OCI-LY3 (cell line): ENCODE results near the gene MYO5B.
A peak's percentile ranks its signal among the peaks of the same experiment; 100 is the strongest.

Experiments used
- H2AFZ ChIP-seq: fragments of 200-600, 300-600 bp; shearing (Covaris generic); 2 replicates; pipeline ENCODE4 v1.6.0; 2014; ENCODE audit warnings: antibody characterized with exemption, low read depth, low read length
- H3K27ac ChIP-seq: fragments of 200-600, 300-600 bp; sonication (generic); 2 replicates; pipeline ENCODE4 v1.5.1; 2014; ENCODE audit warnings: mild to moderate bottlenecking, low read length, moderate library complexity, mixed read lengths
- H3K27me3 ChIP-seq: fragments of 200-600, 300-600 bp; sonication (generic); 2 replicates; pipeline ENCODE4 v1.6.1; 2014; ENCODE audit warnings: low read depth, low read length, mixed read lengths
- H3K36me3 ChIP-seq: fragments of 200-600, 300-600 bp; sonication (generic); replicated peaks from 2 replicates; pipeline ENCODE3; 2014; ENCODE audit warnings: low read depth, low read length, mixed read lengths
- H3K4me1 ChIP-seq: fragments of 300-600, 200-600 bp; sonication (generic); 2 replicates; pipeline ENCODE4 v1.6.1; 2014; ENCODE audit warnings: low read length, mixed read lengths
- H3K4me2 ChIP-seq: fragments of 200-600, 300-600 bp; sonication (generic); 2 replicates; pipeline ENCODE4 v1.6.1; 2014; ENCODE audit warnings: low read length, mixed read lengths
- H3K4me3 ChIP-seq: fragments of 300-600, 200-600 bp; sonication (generic); 2 replicates; pipeline ENCODE4 v1.5.1; 2014; ENCODE audit warnings: antibody characterized with exemption, mild to moderate bottlenecking, low read length, moderate library complexity
- H3K79me2 ChIP-seq: fragments of 300-600, 200-600 bp; shearing (Covaris generic); 2 replicates; pipeline ENCODE4 v1.6.1; 2014; ENCODE audit warnings: mild to moderate bottlenecking, low read length, mixed read lengths
- H3K9ac ChIP-seq: fragments of 300-600, 200-600 bp; shearing (Covaris generic); 2 replicates; pipeline ENCODE4 v1.6.0; 2014; ENCODE audit warnings: mild to moderate bottlenecking, low read length, moderate library complexity
- H3K9me3 ChIP-seq: fragments of 200-600, 300-600 bp; shearing (Covaris generic); 2 replicates; pipeline ENCODE4 v1.6.1; 2014; ENCODE audit warnings: low read length, mixed read lengths; ENCODE audit not compliant: insufficient read depth
- H4K20me1 ChIP-seq: fragments of 200-600, 300-600 bp; sonication (generic); 2 replicates; pipeline ENCODE4 v1.6.1; 2016; ENCODE audit warnings: low read length, mixed read lengths; ENCODE audit not compliant: insufficient read depth
- EZH2phosphoT487 ChIP-seq: fragments of 200-600 bp; shearing (Covaris generic); IDR thresholded peaks from 2 replicates; pipeline ENCODE4 v1.6.1; 2018; ENCODE audit warnings: antibody characterized with exemption, mixed run types, low read depth
- TF ChIP-seq, protein P1 (sequence below): fragments of 200-600, 300-600 bp; sonication (generic); IDR thresholded peaks from 2 replicates; pipeline ENCODE4 v1.5.1; 2014; ENCODE audit warnings: antibody characterized with exemption, low read length, low read depth

Gene MYO5B

DNA sequence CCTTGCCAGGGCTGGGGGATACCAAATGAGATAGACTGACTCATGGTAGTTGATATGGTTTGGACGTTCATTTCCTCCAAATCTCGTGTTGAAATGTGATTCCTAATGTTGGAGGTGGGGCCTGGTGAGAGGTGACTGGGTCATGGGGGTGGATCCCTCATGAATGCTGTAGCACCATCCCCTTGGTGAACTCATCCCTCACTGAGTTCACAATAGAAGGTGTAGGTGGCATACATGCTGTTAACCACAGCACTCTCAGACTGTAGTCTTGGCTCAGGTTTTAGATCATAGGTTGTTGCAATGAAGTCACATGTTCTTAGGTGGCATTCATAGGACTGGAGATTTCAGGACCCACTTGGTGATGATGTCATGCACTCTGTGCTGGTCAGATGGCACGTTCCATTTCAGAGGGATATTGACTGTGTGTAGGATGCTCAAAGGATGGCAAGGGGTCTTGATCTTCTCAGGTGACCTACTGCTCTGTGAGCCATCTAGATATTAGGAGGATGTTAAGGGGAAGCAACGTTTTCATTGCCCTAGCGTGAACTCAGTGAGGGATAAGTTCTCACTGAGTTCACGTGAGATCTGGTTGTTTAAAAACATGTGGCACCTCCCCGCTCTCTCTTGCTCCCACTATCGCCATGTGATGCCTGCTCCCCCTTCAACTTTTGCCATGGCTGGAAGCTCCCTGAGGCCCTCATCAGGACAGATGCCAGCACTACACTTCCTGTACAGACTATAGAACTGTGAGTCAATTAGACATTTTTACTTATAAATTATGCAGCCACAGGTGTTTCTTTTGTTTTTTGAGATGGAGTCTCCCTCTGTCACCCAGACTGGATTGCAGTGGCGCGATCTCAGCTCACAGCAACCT is 307.8 kb downstream of the MYO5B start:
- Histone ChIP-seq H3K79me2 (no peaks in the 10 kb centered on the region), H3K4me2 (no peak overlapping the region), H3K27ac (no peak overlapping the region), H3K4me1 (no peaks in the 10 kb centered on the region), H3K9ac (no peak overlapping the region), H2AFZ (no peak overlapping the region), H3K27me3 (peaks cover 46% of the 10 kb centered on the region), H3K9me3 (no peaks in the 10 kb centered on the region), H3K36me3 (no peaks in the 10 kb centered on the region), H4K20me1 (no peaks in the 10 kb centered on the region), H3K4me3 (no peak overlapping the region)
- no peak for TF ChIP-seq EZH2phosphoT487
- TF ChIP-seq, protein P1, sequence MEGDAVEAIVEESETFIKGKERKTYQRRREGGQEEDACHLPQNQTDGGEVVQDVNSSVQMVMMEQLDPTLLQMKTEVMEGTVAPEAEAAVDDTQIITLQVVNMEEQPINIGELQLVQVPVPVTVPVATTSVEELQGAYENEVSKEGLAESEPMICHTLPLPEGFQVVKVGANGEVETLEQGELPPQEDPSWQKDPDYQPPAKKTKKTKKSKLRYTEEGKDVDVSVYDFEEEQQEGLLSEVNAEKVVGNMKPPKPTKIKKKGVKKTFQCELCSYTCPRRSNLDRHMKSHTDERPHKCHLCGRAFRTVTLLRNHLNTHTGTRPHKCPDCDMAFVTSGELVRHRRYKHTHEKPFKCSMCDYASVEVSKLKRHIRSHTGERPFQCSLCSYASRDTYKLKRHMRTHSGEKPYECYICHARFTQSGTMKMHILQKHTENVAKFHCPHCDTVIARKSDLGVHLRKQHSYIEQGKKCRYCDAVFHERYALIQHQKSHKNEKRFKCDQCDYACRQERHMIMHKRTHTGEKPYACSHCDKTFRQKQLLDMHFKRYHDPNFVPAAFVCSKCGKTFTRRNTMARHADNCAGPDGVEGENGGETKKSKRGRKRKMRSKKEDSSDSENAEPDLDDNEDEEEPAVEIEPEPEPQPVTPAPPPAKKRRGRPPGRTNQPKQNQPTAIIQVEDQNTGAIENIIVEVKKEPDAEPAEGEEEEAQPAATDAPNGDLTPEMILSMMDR = peak; percentile 39

DNA sequence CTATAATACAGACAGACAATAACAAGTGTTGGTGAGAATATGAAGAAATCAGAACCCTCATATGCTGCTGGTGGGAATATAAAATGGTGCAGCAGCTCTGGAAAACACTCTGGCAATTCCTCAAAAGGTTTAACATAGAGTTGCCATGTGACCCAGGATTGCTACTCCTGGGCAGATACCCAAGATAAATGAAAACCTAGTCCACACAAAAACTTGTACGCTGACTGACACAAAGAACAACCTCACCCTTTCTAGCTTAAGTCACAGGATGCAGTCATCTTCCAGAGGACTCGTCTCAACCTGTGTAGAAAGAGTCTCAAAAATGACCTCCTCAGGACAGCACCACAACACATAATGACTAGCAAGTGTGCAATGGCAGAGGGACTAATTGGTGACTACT is 310.0 kb downstream of the MYO5B start:
- H4K20me1 ChIP-seq = no peaks in the 10 kb centered on the region

DNA sequence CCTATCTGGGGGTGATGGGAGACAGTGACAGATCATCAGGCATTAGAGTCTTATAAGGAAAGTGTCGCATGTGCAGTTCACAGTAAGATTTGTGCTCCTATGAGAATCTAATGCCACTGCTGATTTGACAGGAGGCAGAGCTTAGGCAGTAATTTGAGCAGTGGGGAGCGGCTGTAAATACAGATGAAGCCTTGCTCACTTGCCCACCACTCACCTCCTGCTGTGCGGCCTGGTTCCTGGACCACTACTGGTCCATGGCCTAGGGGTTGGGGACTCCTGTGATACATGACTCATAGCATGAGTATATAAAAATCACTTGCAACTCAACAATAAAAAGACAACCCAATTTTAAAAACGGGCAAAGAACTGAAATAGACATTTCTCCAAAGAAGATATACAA is 310.5 kb downstream of the MYO5B start:
- Histone ChIP-seq H3K36me3 (no peaks in the 10 kb centered on the region), H2AFZ (no peak overlapping the region), H3K27ac (no peak overlapping the region), H3K4me1 (no peaks in the 10 kb centered on the region), H3K4me2 (no peak overlapping the region), H4K20me1 (no peaks in the 10 kb centered on the region), H3K4me3 (no peak overlapping the region), H3K79me2 (no peaks in the 10 kb centered on the region), H3K9me3 (no peaks in the 10 kb centered on the region), H3K9ac (no peak overlapping the region), H3K27me3 (peaks cover 42% of the 10 kb centered on the region)
- TF ChIP-seq EZH2phosphoT487 = no peak
- TF ChIP-seq, protein P1 = no peak

More for the DNA sequence above, 310.0 kb downstream of the MYO5B start:
- H3K4me1 ChIP-seq = no peaks in the 10 kb centered on the region
- H3K27me3 ChIP-seq = peaks cover 43% of the 10 kb centered on the region
- H3K36me3 ChIP-seq = no peaks in the 10 kb centered on the region
- no peak overlapping the region for H3K4me2 ChIP-seq
- H3K27ac ChIP-seq = no peak overlapping the region
- no peak overlapping the region for H3K4me3 ChIP-seq
- H3K9ac ChIP-seq = no peak overlapping the region
- no peak for TF ChIP-seq EZH2phosphoT487
- TF ChIP-seq, protein P1 = no peak
- H3K79me2 ChIP-seq = no peaks in the 10 kb centered on the region
- no peaks in the 10 kb centered on the region for H3K9me3 ChIP-seq
- H2AFZ ChIP-seq = no peak overlapping the region

DNA sequence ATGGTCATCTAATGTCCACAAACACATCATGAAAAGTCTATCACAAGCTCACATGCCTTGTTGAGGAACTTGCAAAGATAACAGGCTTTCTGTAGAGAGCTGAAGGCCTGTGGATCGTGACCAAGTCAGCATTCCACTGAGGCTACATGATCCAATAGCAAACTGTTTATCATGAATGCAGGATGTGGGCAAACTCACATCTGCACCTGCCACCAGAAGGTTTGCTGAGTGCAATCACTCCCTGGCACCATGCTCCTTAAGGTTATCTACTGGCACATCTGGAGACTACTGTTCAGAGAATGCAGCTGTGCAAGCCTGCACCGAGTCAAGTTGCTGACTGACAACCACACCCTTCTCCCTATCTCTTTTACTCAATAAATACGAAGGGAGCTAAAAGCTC is 314.3 kb downstream of the MYO5B start:
- Histone ChIP-seq H2AFZ (no peak overlapping the region), H3K4me2 (no peak overlapping the region)

More for the DNA sequence above, 314.3 kb downstream of the MYO5B start:
- H3K27ac ChIP-seq = no peak overlapping the region
- H4K20me1 ChIP-seq = no peaks in the 10 kb centered on the region
- H3K9ac ChIP-seq = no peak overlapping the region
- H3K79me2 ChIP-seq = no peaks in the 10 kb centered on the region
- TF ChIP-seq, protein P1 = no peak
- TF ChIP-seq EZH2phosphoT487 = no peak
- H3K4me1 ChIP-seq = no peaks in the 10 kb centered on the region
- peaks cover 79% of the 10 kb centered on the region for H3K27me3 ChIP-seq
- H3K9me3 ChIP-seq = no peaks in the 10 kb centered on the region
- H3K36me3 ChIP-seq = no peaks in the 10 kb centered on the region
- no peak overlapping the region for H3K4me3 ChIP-seq
